Measurements from ENCODE around the gene PLPP2. TPM values are rescaled to one million over a fixed set of nuclear protein-coding genes. Genes with fewer than 3 reads are reported as not detected.
A peak's percentile ranks its signal among the peaks of the same experiment; 100 is the strongest.

PLPP2 gene
- total RNA-seq, 1 donor from 2014 or later = 0.56 TPM

GRCh38 chr19:295687-296370 lies 4.6 kb upstream of the PLPP2 start:
- intact Hi-C loops (cut with DNase I) = no loop called here
- ATAC-seq (ENCODE audit: poor library complexity) (no peak), DNase-seq (no peak)

DNA sequence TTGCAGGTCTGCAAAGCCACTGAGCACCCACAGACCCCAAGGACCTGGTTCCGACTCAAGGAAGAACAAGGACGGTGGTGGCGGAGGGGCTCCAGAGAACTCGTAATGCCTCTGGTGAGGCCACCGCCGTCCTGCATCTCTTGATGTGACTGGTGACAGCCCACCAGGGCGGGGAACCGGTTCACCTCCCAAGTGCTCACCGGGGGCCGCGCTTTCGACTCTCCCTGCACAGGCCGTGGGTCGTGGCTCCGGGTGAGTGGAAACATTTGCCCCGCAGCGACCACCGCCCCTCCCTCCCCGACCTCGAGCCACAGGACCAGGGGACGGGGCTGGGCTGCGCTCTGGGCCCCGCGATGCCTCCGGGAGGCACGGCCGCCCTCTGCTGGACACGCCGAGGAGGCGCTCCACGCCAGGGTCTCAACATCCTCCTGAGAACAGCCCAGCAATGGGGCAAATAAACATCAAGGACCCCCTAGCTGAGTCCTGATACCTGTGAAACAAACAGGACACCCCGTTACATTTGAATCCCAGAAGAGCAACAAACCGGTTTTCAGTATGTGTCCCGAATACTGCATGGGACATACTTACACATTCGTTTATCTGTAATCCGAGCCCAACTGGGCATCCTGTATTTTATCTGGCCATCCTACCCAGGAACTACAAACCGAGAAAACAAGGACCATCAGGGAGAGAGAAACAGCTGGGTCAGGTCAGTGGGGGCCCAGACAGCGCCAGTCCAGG lies 3.9 kb upstream of the PLPP2 start:
- DNase-seq (peak; percentile 57), ATAC-seq (ENCODE audit: poor library complexity) (peak; percentile 80)
- intact Hi-C loops (cut with DNase I) = no loop called here

DNA sequence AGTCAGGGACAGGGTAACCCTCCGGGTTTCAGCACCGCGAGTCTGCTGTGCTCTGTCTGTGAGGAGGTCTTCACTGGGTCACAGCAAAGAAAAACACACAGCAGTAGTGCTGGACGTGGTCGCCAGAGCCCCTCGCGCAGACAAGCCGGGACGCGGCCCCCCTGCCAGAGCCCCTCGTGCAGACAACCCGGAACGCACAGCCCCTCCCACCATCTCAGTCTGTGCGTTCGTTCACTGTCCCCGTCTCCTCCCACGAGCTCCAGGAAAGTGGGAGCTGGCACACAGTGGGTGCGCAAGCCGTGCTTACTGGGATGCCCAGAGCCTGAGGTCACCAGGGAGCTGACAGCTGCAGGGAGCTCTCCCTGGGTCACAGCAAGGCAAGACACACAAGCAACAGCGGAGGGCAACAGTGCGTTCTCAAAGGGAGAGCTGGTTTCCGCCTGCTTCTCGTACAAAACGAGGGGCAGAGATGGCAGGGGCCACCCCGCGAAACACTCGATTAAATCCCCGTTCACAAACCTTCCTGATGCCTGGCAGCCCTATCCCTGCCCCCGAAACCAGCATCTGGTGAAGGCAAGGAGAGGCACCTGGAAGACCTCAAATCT lies 3.2 kb upstream of the PLPP2 start:
- DNase-seq (no peak), ATAC-seq (ENCODE audit: poor library complexity) (no peak)
- intact Hi-C loops (cut with DNase I) = no loop called here

DNA sequence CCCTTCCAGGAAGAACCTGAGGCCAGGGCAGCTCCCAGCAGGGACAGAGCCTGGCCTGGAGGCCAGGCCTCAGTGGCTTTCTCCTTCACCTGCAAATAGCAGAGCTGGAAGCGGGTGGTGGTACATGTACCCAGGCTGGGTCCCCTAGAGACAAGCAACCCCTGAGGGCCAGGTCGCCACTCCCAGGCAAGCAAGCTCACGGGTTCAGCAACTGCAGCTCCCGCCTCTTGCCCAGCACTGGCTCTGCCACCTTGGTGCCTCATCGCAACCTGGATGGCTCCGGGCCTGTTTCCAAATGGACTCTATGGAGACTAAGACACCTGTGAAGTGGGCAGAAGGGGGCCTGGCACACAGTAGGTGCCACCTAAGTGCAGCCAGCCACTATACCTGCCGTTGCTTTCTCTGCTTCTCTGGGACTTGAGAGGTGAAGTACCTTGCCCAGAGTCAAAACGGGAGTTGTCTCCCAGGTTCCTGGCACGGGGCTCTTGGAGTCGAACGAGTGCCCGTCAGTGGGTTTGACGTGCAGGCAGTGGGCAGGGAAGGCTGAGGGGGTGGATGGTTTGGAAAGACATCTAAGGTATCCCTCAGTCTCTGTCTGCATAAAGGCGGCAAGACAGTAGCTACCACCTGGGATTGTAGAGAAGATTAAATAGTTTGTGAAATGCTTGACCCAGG lies 2.4 kb upstream of the PLPP2 start:
- DNase-seq (no peak), ATAC-seq (ENCODE audit: poor library complexity) (no peak)
- intact Hi-C loops (cut with DNase I) = no loop called here

DNA sequence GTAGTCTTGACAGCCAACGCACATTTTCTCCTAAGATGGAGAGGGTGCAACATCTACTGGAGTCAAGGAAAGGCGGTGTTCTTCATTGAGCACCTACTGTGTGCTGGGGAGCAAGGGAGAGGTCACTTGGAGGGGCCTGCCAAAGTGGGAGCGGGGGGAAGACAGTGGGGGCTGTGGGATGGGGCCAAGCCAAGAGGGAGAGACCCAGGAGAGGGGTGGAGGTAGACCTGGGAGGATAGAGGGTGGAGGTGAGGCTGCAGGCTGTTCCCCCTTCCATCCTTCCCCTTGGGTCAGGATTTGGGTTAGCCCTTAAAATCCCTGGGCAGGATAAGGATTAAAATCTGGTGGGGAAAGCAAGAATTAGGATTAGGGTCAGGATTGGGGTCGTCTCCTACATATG lies 1.7 kb upstream of the PLPP2 start:
- ATAC-seq (ENCODE audit: poor library complexity) = no peak
- intact Hi-C loops (cut with DNase I) = no loop called here
- no peak for DNase-seq

DNA sequence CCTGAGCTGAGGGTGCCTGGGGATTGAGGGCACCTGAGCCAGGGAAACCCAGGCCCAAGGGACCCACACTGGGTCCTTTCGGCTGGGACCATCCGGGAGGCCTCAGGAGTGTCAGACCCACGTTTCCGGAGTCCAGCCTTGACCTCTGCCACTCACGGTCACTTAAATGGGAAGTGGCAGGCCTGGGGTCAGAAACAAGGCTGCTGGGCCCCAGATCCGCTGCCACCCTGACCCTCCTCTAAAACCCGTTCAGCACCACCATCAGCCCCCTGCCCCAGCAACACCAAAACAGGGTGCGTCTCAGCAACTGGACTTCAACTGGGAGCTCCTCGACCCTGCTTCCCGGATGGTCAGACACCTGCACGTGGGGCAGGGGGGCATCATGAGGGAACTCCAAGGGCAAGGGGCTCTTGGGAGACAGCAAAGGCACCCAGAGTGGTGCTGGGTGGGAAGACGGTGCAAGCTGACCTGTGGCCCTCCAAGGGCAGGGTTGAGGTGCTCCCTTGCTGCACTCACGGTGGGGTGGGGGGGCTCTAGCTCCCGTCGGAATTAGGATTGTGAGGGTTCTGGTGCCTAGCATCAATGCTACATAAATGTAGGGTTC lies 1.2 kb upstream of the PLPP2 start:
- DNase-seq (peak; percentile 27), ATAC-seq (ENCODE audit: poor library complexity) (no peak)
- intact Hi-C loops (cut with DNase I) = no loop called here

DNA sequence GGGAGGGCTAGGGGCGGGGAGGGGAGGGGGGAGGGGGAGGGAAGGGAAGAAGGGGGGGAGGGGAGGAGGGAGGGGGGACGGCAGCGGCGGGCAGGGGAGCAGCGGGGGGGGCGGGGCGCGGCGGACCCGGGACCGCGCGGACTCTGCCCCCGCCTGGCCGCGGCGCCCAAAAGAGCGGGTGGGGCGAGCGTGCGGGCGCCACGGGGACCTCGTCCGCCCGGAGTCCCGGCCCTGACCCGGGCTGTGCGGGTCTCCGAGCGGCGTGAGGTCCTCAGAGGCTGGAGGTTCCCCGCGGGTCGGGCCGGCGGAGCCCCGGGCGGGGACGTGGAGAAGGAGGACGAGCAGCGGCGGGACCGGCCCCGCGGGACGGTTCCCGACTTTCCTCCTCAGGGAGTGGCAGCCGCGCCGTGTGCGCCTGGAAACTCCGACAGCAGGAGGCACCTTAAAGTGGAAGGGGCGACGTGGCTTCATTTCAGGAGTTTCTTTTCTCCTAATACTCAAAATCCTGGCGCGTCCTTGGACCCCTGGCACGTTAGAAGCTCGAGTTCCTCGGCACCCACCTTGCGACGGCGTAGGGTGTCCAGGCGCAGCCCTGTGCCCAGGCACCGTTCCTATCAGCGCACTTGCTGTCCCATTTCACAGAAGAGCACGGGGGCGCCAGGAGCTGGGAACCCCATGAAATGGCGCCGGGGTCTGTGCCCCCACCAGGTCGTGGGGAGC lies 518 bp upstream of the PLPP2 start:
- ATAC-seq (ENCODE audit: poor library complexity) = no peak
- intact Hi-C loops (cut with DNase I) = no loop called here
- peak; percentile 26 for DNase-seq

- DNase-seq (peak; percentile 36), ATAC-seq (ENCODE audit: poor library complexity) (no peak)
- intact Hi-C loops (cut with DNase I) = no loop called here
Observed at GRCh38 chr19:290372-291005, 714 bp downstream of the PLPP2 start.

- DNase-seq (peak; percentile 22), ATAC-seq (ENCODE audit: poor library complexity) (no peak)
- intact Hi-C loops (cut with DNase I) = no loop called here
Observed at GRCh38 chr19:289651-290371, 1.4 kb downstream of the PLPP2 start.

DNA sequence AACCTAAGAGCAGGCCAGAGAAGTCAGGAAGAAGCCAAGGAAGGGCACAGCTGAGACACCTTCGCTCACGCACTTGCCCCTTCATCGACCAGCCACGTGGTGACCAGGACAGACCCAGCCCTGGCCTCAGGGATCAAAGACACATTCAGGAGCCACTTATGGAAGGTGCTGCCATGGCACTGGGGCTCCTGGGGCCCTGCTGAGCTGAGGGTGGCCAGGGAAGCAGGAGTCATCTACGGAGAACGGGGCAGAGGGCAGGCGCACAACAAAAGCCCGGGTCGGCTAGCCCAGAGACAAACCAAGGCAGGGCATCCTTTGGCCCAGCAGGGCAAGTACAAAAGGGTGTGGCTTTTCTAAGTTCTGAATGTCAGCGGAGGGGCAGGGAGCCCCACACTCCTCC lies 2.3 kb downstream of the PLPP2 start:
- DNase-seq (peak; percentile 35), ATAC-seq (ENCODE audit: poor library complexity) (no peak)
- intact Hi-C loops (cut with DNase I) = no loop called here

- intact Hi-C loops (cut with DNase I) = no loop called here
- ATAC-seq (ENCODE audit: poor library complexity) (no peak), DNase-seq (no peak)
Observed at GRCh38 chr19:287381-287871, 3.8 kb downstream of the PLPP2 start.

- no peak for ATAC-seq (ENCODE audit: poor library complexity)
- DNase-seq = no peak
- intact Hi-C loops (cut with DNase I) = no loop called here
Observed at GRCh38 chr19:283395-283794, 7.8 kb downstream of the PLPP2 start.

GRCh38 chr19:282501-282900 lies 8.7 kb downstream of the PLPP2 start:
- ATAC-seq (ENCODE audit: poor library complexity) = no peak
- intact Hi-C loops (cut with DNase I) = no loop called here
- no peak for DNase-seq

DNA sequence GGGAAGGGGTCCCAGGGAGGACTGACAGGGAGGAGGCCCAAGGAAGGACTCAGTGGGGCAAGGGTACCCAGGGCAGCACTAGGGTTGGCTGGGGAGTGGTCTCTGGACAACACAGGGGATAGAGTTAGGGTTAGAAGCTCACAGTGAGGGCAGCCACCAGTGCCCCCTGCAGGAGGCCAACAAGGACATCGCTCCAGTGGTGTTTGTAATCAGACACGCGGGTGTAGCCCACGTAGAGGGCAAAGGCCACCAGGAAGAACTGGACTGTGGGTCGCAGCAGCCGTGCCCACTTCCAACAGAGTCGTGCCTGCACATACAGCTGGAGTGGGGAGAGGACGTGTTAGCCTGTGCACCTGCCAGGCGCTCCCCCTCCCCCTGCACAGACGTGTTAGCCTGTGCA lies 9.2 kb downstream of the PLPP2 start:
- no peak for DNase-seq
- intact Hi-C loops (cut with DNase I) = no loop called here
- ATAC-seq (ENCODE audit: poor library complexity) = no peak

GRCh38 chr19:281156-281853 lies 9.9 kb downstream of the PLPP2 start:
- no peak for ATAC-seq (ENCODE audit: poor library complexity)
- intact Hi-C loops (cut with DNase I) = no loop called here
- DNase-seq = no peak

DNA sequence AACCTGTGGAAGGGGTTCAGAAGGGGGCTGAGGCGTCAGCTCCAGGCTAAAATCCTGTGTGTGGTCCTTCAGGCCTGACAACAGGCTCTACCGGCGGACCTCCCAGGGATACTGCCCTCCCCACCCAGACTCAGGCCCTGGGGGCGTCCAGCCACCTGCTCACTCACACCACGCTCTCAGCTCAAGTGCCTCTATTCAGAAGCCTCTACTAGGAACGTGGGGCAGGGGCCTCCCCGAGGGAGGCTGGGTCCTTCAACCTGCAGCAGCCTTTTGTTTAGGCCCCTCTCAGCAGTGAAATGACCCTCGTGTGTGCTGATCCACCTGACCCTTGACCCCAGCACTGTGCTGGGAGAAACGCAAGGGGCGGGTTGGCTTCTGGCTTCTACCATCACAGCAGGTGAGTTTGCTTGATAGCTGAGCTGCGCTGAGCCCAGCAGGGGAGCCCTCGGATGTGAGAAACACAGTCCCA lies 10.6 kb downstream of the PLPP2 start:
- intact Hi-C loops (cut with DNase I) = no loop called here

DNA sequence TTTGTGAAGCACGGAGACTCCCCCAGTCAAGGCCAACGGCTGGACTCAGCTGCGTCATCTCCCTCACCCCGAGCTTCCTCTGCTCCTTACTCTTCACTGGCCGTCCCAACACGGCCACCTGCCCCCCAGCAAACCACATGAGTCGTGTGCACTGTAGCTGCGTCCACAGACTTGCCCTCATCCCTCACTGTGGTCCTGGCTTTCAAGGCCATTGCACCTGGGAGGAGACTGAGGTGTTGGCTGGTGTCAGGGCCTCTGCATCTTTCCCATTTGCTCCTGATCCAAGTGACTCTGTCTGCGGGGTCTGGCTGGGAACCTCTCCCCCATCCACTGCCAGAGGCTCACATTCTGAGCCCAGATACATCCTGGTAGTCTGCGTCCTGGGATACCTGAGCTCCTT lies 11.5 kb downstream of the PLPP2 start:
- intact Hi-C loops (cut with DNase I) = no loop called here
- no peak for DNase-seq
- ATAC-seq (ENCODE audit: poor library complexity) = no peak

More for the DNA sequence above, 10.6 kb downstream of the PLPP2 start:
- ATAC-seq (ENCODE audit: poor library complexity) = no peak
- DNase-seq = no peak

Data from Right ventricle myocardium superior (tissue), 1 donor.